Sigmoid colon (tissue), 7 donors: Measurements from ENCODE around the gene IL15RA. TPM values are rescaled to one million over a fixed set of nuclear protein-coding genes. Genes with fewer than 3 reads are reported as not detected.

ENCODE experiments used
- DNase-seq: peaks from one replicate; pipeline ENCODE4 v3.0.0-alpha.2; 2019
- H3K27ac ChIP-seq, 4 donors: fragments of 200-600 bp; sonication (generic); one replicate each; pipeline ENCODE4 v1.5.1; 2016 to 2019; ENCODE audit warnings: mild to moderate bottlenecking in 1 of 4
- H3K27me3 ChIP-seq, 3 donors: fragments of 200-600 bp; sonication (generic); one replicate each; pipeline ENCODE4 v1.5.1; 2019; ENCODE audit warnings: mild to moderate bottlenecking in 1 of 3
- H3K36me3 ChIP-seq, 4 donors: fragments of 200-600 bp; sonication (generic); one replicate each; pipeline ENCODE4 v1.5.1; 2016 to 2019
- H3K4me1 ChIP-seq, 4 donors: fragments of 200-600 bp; sonication (generic); one replicate each; pipeline ENCODE4 v1.5.1; 2017 to 2019
- H3K4me3 ChIP-seq, 4 donors: fragments of 200-600 bp; sonication (generic); one replicate each; pipeline ENCODE4 v1.5.1; 2017 to 2019; ENCODE audit warnings: mild to moderate bottlenecking in 2 of 4, moderate library complexity in 1 of 4
- H3K9me3 ChIP-seq, 4 donors: fragments of 200-600 bp in 3 of 4; sonication (generic) in 3 of 4; one replicate each; pipeline versions ENCODE4 v1.5.1 to v1.6.1; 2013 to 2019
- CTCF ChIP-seq, 4 experiments: fragments of 450-650 bp in 3 of 4; fragments of 200-600 bp in 1 of 4; IDR thresholded peaks; one replicate each; pipeline ENCODE4 v1.5.1; 2016 to 2019; ENCODE audit warnings: antibody characterized with exemption in 4 of 4, mild to moderate bottlenecking in 3 of 4, moderate library complexity in 2 of 4
- EP300 ChIP-seq, 4 donors: sonication (generic); formaldehyde crosslinking; IDR thresholded peaks; one replicate each; pipeline ENCODE4 v1.6.1; 2017; ENCODE audit warnings: antibody characterized with exemption in 4 of 4
- POLR2A ChIP-seq, 2 donors: fragments of 450-650 bp; IDR thresholded peaks; one replicate each; pipeline ENCODE4 v1.6.1; 2016; ENCODE audit warnings: antibody characterized with exemption in 2 of 2, mild to moderate bottlenecking in 2 of 2, moderate library complexity in 2 of 2
- POLR2AphosphoS5 ChIP-seq, 4 donors: sonication (generic); formaldehyde crosslinking; IDR thresholded peaks; one replicate each; pipeline ENCODE4 v1.6.1; 2017; ENCODE audit warnings: antibody characterized with exemption in 4 of 4
- WGBS, 2 donors: extraction: QIAGEN DNeasy Blood & Tissue Kit; methylation state at CpG; one replicate each; pipeline ENCODE4 v1.1.7; 2013; 5-methylcytosine and 5-hydroxymethylcytosine counted together
- intact Hi-C: fragments of 100-400 bp; cut with DNase I; formaldehyde crosslinking; loops from one replicate; pipeline ENCODE4 v1.15.1; 2023
- polyA plus RNA-seq, 3 donors: library from polyadenylated mRNA; stranded (reverse); fragments of 200-250 nt; gene quantifications; one replicate each; pipeline ENCODE4 v1.2.3, GENCODE V29; 2013
- total RNA-seq, 4 donors: library from RNA; depleted of rRNA; stranded (reverse); fragments of >200 nt; gene quantifications; one replicate each; pipeline ENCODE4 v1.1.0, GENCODE V29; 2016
- donor health status: healthy with polysubstance abuse.
- donor health status: Bipolar disorder and iron deficiency.
- donor health status: healthy.

Gene IL15RA
- total and polyA plus RNA-seq, 7 donors = 5.5 to 23.7 (median 15.8) TPM

GRCh38 chr10:5987747-5988146 is 10.4 kb upstream of the IL15RA start:
- Histone ChIP-seq H3K4me1 (no peaks in the 10 kb centered on the region), H3K4me3 (no peak overlapping the region), H3K9me3 (peaks cover 0 to 6% (median 2%) of the 10 kb centered on the region in 4 donors), H3K27me3 (no peaks in the 10 kb centered on the region), H3K36me3 (no peaks in the 10 kb centered on the region), H3K27ac (peak overlapping the region in 3 of 4 donors; percentile 36 to 46 (median 44))
- WGBS, 2 donors = 24 to 53% methylated on average over 4 of the region's 4 CpGs
- peak; percentile 86 for DNase-seq
- intact Hi-C loops = no loop called here
- no peak for TF ChIP-seq EP300 (IDR thresholded peaks at IDR 0.05)
- TF ChIP-seq POLR2A (IDR thresholded peaks at IDR 0.05) = no peak
- no peak for TF ChIP-seq CTCF (IDR thresholded peaks at IDR 0.05)
- no peak for TF ChIP-seq POLR2AphosphoS5 (IDR thresholded peaks at IDR 0.05)

- Histone ChIP-seq H3K4me3 (no peak overlapping the region), H3K4me1 (no peaks in the 10 kb centered on the region), H3K27me3 (no peaks in the 10 kb centered on the region), H3K27ac (peak overlapping the region in 2 of 4 donors; percentile 39 to 49), H3K9me3 (no peaks in the 10 kb centered on the region), H3K36me3 (no peaks in the 10 kb centered on the region)
- no peak for TF ChIP-seq EP300 (IDR thresholded peaks at IDR 0.05)
- TF ChIP-seq CTCF (IDR thresholded peaks at IDR 0.05) = no peak
- no peak for TF ChIP-seq POLR2A (IDR thresholded peaks at IDR 0.05)
- TF ChIP-seq POLR2AphosphoS5 (IDR thresholded peaks at IDR 0.05) = no peak
- DNase-seq = no peak
- 91 to 93% methylated on average over 5 of the region's 5 CpGs for WGBS, 2 donors
- intact Hi-C loops = no loop called here
These were observed 7.7 kb upstream of the IL15RA start for GRCh38 chr10:5985029-5985428.

GRCh38 chr10:5983774-5984173 is 6.4 kb upstream of the IL15RA start:
- Histone ChIP-seq H3K27ac (peak overlapping the region; percentile 13 to 49 (median 42)), H3K36me3 (no peaks in the 10 kb centered on the region), H3K9me3 (no peaks in the 10 kb centered on the region), H3K27me3 (no peaks in the 10 kb centered on the region), H3K4me3 (no peak overlapping the region), H3K4me1 (no peaks in the 10 kb centered on the region)
- peak; percentile 78 for DNase-seq
- TF ChIP-seq POLR2AphosphoS5 (IDR thresholded peaks at IDR 0.05) = peak in 3 of 4 donors; percentile 18 to 46 (median 42)
- TF ChIP-seq CTCF (IDR thresholded peaks at IDR 0.05) = no peak
- intact Hi-C loops = no loop called here
- WGBS, 2 donors = 78 to 85% methylated on average over 9 of the region's 9 CpGs

- H3K36me3 ChIP-seq = no peaks in the 10 kb centered on the region
- no peak overlapping the region for H3K27ac ChIP-seq
- DNase-seq = no peak
- intact Hi-C loops = no loop called here
- 91 to 93% methylated on average over 9 of the region's 9 CpGs for WGBS, 2 donors
- H3K27me3 ChIP-seq = peaks cover 0 to 2% (median 0%) of the 10 kb centered on the region in 3 donors
- no peaks in the 10 kb centered on the region for H3K9me3 ChIP-seq
- TF ChIP-seq CTCF (IDR thresholded peaks at IDR 0.05) (no peak), EP300 (IDR thresholded peaks at IDR 0.05) (no peak)
- no peak overlapping the region for H3K4me3 ChIP-seq
- peaks cover 0 to 12% (median 2%) of the 10 kb centered on the region in 4 donors for H3K4me1 ChIP-seq
These were observed 4.2 kb upstream of the IL15RA start for GRCh38 chr10:5981529-5981928.

GRCh38 chr10:5978230-5978489 is 817 bp upstream of the IL15RA start:
- H3K27ac ChIP-seq = peak overlapping the region; percentile 81 to 90 (median 86)
- intact Hi-C loops = no loop called here
- 5 to 15% methylated on average over 6 of the region's 6 CpGs for WGBS, 2 donors
- no peak for TF ChIP-seq EP300 (IDR thresholded peaks at IDR 0.05)
- no peak for TF ChIP-seq CTCF (IDR thresholded peaks at IDR 0.05)
- TF ChIP-seq POLR2A (IDR thresholded peaks at IDR 0.05) = no peak
- no peak for TF ChIP-seq POLR2AphosphoS5 (IDR thresholded peaks at IDR 0.05)
- no peaks in the 10 kb centered on the region for H3K9me3 ChIP-seq
- H3K4me1 ChIP-seq = peaks cover 0 to 20% (median 4%) of the 10 kb centered on the region in 4 donors
- no peak for DNase-seq
- peaks cover 0 to 2% (median 0%) of the 10 kb centered on the region in 3 donors for H3K27me3 ChIP-seq
- peak overlapping the region; percentile 67 to 91 (median 82) for H3K4me3 ChIP-seq
- H3K36me3 ChIP-seq = no peaks in the 10 kb centered on the region
